ENCODE data around the gene LIMA1. TPM values are rescaled to one million over a fixed set of nuclear protein-coding genes. Genes with fewer than 3 reads are reported as not detected.

LIMA1 gene
- total RNA-seq, 1 experiment from 2014 or later: 48.9 TPM

DNA sequence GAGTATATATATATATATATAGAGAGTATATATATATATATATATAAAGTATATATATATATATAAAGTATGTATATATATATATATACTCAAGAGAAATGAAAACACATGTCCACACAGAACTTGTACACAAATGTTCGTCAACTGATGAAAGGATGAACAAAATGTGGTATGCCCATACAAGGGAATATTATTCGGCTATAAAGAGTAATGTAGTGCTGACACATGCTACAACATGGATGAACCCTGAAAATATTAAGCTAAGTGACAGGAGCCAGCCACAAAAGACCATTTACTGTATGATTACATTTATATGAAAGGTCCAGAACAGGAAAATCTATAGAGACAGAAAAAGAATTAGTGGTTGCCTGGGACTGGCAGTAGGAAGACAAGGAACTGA lies 19.5 kb downstream of the LIMA1 start:
- no TSS peak for BruUV-seq (replicated peaks)
- H3K27ac Mint-ChIP-seq (ENCODE audit: unreplicated experiment): no peak overlapping the region
- TF ChIP-seq, protein P1, sequence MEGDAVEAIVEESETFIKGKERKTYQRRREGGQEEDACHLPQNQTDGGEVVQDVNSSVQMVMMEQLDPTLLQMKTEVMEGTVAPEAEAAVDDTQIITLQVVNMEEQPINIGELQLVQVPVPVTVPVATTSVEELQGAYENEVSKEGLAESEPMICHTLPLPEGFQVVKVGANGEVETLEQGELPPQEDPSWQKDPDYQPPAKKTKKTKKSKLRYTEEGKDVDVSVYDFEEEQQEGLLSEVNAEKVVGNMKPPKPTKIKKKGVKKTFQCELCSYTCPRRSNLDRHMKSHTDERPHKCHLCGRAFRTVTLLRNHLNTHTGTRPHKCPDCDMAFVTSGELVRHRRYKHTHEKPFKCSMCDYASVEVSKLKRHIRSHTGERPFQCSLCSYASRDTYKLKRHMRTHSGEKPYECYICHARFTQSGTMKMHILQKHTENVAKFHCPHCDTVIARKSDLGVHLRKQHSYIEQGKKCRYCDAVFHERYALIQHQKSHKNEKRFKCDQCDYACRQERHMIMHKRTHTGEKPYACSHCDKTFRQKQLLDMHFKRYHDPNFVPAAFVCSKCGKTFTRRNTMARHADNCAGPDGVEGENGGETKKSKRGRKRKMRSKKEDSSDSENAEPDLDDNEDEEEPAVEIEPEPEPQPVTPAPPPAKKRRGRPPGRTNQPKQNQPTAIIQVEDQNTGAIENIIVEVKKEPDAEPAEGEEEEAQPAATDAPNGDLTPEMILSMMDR (IDR thresholded peaks at IDR 0.05; ENCODE audit: unreplicated experiment): no peak
- no peaks in the 10 kb centered on the region for H3K9me3 Mint-ChIP-seq (ENCODE audit: low read depth, unreplicated experiment)
- H3K4me1 Mint-ChIP-seq (ENCODE audit: low read depth, unreplicated experiment): peaks cover 39% of the 10 kb centered on the region
- CTCF ChIA-PET: no interaction called here
- H3K27me3 Mint-ChIP-seq (ENCODE audit: unreplicated experiment): no peaks in the 10 kb centered on the region
- intact Hi-C loops (cut with micrococcal nuclease; ENCODE audit: unreplicated experiment): loop anchor here (5.0 kb wide), 1 partner anchor 48 kb away; no protein-coding TSS in a partner anchor
- no peak overlapping the region for H3K4me3 Mint-ChIP-seq (ENCODE audit: low read depth, unreplicated experiment)
- DNase-seq: no peak
- peaks cover 14% of the 10 kb centered on the region for H3K36me3 Mint-ChIP-seq (ENCODE audit: insufficient read depth, unreplicated experiment)

DNA sequence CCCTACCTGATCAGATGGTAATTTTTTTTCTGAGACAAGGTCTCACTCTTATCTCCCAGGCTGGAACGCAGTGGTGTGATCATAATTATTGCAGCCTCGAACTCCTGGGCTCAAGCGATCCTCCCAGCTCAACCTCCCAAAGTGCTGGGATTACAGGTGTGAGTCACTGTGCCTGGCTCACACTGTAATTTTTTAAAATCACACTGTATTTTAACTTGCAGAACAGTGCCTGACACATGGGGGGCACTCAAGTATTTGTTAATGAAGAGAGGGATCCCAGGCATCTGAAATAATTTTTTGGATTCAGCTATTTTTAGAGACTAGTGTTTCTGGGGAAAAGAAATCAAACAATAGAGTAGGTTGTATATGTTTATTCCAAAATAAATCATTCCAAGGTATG lies 21.7 kb downstream of the LIMA1 start:
- H3K27me3 Mint-ChIP-seq (ENCODE audit: unreplicated experiment): no peaks in the 10 kb centered on the region
- no peaks in the 10 kb centered on the region for H3K9me3 Mint-ChIP-seq (ENCODE audit: low read depth, unreplicated experiment)
- peaks cover 20% of the 10 kb centered on the region for H3K36me3 Mint-ChIP-seq (ENCODE audit: insufficient read depth, unreplicated experiment)
- H3K4me3 Mint-ChIP-seq (ENCODE audit: low read depth, unreplicated experiment): no peak overlapping the region
- no peak for DNase-seq
- CTCF ChIA-PET: interaction anchor here (0.7 to 1.5 kb wide), 4 partner anchors 13 to 53 kb away, joined by 3 to 7 read pairs (median 5); no protein-coding TSS in a partner anchor
- intact Hi-C loops (cut with micrococcal nuclease; ENCODE audit: unreplicated experiment): loop anchor here (5.0 kb wide), 1 partner anchor 51 kb away; no protein-coding TSS in a partner anchor
- TF ChIP-seq, protein P1 (IDR thresholded peaks at IDR 0.05; ENCODE audit: unreplicated experiment): peak; percentile 16
- BruUV-seq (replicated peaks): no TSS peak
- H3K27ac Mint-ChIP-seq (ENCODE audit: unreplicated experiment): peak overlapping the region; percentile 69
- peaks cover 59% of the 10 kb centered on the region for H3K4me1 Mint-ChIP-seq (ENCODE audit: low read depth, unreplicated experiment)

DNA sequence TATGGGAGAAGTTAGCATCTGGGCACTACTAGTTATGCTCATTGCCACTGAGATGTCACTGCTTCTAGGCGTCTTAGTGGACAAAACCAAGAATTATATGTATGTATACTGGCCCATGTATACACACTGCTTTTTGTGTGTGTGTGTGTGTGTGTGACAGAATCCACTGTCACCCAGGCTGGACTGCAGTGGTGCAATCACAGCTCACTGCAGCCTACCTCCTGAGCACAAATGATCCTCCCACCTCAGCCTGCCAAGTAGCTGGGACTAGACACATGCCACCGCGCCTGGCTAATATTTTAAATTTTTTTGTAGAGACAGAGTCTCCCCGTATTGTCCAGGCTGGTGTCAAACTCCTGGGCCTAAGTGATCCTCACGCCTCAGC lies 25.2 kb downstream of the LIMA1 start:
- DNase-seq: no peak
- intact Hi-C loops (cut with micrococcal nuclease; ENCODE audit: unreplicated experiment): loop anchor here (5.0 kb wide), 2 partner anchors 36 to 56 kb away; no protein-coding TSS in a partner anchor
- peak overlapping the region; percentile 31 for H3K4me3 Mint-ChIP-seq (ENCODE audit: low read depth, unreplicated experiment)

DNA sequence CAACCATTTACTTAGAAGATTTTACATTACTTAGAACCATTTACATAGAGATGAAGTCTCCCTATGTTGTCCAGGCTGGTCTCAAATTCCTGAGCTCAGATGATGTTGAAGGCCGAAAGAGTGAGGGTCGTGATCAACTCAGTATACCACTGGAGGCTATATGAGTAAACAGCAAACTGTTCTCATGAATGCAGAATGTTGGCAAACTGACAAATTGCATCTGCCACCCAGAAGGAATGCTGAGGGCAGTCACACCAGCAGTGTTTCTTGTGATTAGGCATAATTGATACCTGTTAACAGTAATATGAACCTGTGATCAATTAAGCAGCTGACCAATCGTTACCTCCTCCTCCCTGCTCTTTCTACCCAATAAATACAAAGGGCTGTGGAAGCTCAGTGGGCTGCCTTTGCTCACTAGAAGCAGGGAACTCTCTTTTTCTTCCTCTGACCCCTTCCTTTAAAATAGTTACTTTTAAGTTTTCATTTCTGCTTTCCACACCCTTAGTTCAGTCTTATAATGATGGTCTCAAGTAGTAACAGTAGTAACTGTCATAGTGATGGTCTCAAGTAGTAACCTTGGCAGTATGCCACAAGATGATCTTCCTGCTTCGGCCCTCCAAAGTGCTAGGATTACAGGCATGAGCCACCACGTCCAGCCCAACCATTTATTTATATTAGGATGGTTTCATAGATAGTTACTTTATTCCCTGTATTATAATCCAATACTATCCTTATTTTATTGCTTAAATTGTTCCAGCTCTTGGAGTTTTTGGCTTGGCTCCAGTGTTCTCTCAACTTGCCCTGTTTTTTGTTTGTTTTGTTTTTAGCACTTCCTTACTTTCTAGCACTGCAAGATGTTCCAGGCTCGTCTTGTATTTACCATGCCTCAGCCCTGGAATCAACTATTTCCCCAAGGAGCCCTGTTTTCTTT lies 25.8 kb downstream of the LIMA1 start:
- H3K27ac Mint-ChIP-seq (ENCODE audit: unreplicated experiment): peak overlapping the region; percentile 92
- CTCF ChIA-PET: interaction anchor here (1.5 kb wide), 1 partner anchor 11 kb away, joined by 3 read pairs; no protein-coding TSS in a partner anchor
- H3K27me3 Mint-ChIP-seq (ENCODE audit: unreplicated experiment): no peaks in the 10 kb centered on the region
- no peaks in the 10 kb centered on the region for H3K9me3 Mint-ChIP-seq (ENCODE audit: low read depth, unreplicated experiment)
- no peak for DNase-seq
- H3K4me1 Mint-ChIP-seq (ENCODE audit: low read depth, unreplicated experiment): peaks cover 79% of the 10 kb centered on the region
- TF ChIP-seq, protein P1 (IDR thresholded peaks at IDR 0.05; ENCODE audit: unreplicated experiment): no peak
- intact Hi-C loops (cut with micrococcal nuclease; ENCODE audit: unreplicated experiment): loop anchor here (5.0 kb wide), 2 partner anchors 35 to 55 kb away; no protein-coding TSS in a partner anchor
- BruUV-seq (replicated peaks): no TSS peak
- H3K36me3 Mint-ChIP-seq (ENCODE audit: insufficient read depth, unreplicated experiment): peaks cover 25% of the 10 kb centered on the region
- peak overlapping the region; percentile 31 for H3K4me3 Mint-ChIP-seq (ENCODE audit: low read depth, unreplicated experiment)

More for the DNA sequence above, 25.2 kb downstream of the LIMA1 start:
- H3K4me1 Mint-ChIP-seq (ENCODE audit: low read depth, unreplicated experiment): peaks cover 72% of the 10 kb centered on the region
- no TSS peak for BruUV-seq (replicated peaks)
- CTCF ChIA-PET: no interaction called here
- TF ChIP-seq, protein P1 (IDR thresholded peaks at IDR 0.05; ENCODE audit: unreplicated experiment): no peak
- H3K27me3 Mint-ChIP-seq (ENCODE audit: unreplicated experiment): no peaks in the 10 kb centered on the region
- peaks cover 25% of the 10 kb centered on the region for H3K36me3 Mint-ChIP-seq (ENCODE audit: insufficient read depth, unreplicated experiment)
- peak overlapping the region; percentile 92 for H3K27ac Mint-ChIP-seq (ENCODE audit: unreplicated experiment)
- no peaks in the 10 kb centered on the region for H3K9me3 Mint-ChIP-seq (ENCODE audit: low read depth, unreplicated experiment)
